Measurements from ENCODE around the gene PRXL2B. TPM values are rescaled to one million over a fixed set of nuclear protein-coding genes. Genes with fewer than 3 reads are reported as not detected.

The PRXL2B gene
- total and polyA plus RNA-seq, 7 donors: 0.97 to 3.9 (median 2.6) TPM

DNA sequence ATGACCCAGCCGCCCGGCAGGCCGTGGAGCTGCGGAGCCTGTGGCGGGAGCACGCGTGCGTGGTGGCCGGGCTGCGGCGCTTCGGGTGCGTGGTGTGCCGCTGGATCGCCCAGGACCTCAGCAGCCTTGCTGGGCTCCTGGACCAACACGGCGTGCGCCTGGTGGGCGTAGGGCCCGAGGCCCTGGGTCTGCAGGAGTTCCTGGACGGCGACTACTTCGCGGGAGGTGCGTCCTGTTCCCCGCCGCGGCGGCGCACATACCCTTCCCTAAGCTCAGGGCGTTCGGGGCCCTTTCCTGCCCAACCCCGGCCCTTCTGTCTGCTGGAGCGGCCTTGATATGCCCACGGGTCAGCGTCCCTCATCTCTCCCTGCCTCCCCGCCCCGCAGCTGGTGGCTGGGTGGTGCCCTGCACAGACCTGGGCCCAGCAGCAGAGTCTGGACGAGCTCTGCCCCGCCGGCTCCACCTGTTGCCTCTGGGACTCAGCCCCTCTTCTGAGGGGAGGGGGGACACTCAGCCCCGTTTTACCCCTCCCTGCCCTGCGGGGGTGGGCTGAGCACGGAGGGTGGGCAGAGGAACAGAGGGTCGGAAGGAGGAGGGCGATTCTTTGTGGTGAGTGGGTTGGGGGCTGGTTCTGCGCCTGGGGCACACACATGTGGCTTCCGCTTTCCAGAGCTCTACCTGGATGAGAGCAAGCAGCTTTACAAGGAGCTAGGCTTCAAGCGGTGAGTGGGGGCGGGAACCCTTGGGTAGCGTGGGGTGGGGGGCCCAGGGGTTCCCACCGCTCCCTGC is 688 bp downstream of the PRXL2B start:
- H3K9me3 ChIP-seq: no peaks in the 10 kb centered on the region
- WGBS, 3 donors: 12 to 17% (median 16%) methylated on average over 31 to 52 of the region's 52 CpGs
- peaks cover 0 to under 1% (median 0%) of the 10 kb centered on the region in 3 donors for H3K27me3 ChIP-seq (ENCODE audit: insufficient read depth in 3 of 3, low read length in 2 of 3)
- no peak for ATAC-seq
- no peak overlapping the region for H3K27ac ChIP-seq
- H3K4me3 ChIP-seq: peak overlapping the region; percentile 87
- intact Hi-C loops (cut with DNase I): loop anchor here in 1 of 2 donors (5.0 kb wide), 1 partner anchor 1315 kb away; the partner anchor contains the start of gene C1orf174
- TF ChIP-seq, protein P1, sequence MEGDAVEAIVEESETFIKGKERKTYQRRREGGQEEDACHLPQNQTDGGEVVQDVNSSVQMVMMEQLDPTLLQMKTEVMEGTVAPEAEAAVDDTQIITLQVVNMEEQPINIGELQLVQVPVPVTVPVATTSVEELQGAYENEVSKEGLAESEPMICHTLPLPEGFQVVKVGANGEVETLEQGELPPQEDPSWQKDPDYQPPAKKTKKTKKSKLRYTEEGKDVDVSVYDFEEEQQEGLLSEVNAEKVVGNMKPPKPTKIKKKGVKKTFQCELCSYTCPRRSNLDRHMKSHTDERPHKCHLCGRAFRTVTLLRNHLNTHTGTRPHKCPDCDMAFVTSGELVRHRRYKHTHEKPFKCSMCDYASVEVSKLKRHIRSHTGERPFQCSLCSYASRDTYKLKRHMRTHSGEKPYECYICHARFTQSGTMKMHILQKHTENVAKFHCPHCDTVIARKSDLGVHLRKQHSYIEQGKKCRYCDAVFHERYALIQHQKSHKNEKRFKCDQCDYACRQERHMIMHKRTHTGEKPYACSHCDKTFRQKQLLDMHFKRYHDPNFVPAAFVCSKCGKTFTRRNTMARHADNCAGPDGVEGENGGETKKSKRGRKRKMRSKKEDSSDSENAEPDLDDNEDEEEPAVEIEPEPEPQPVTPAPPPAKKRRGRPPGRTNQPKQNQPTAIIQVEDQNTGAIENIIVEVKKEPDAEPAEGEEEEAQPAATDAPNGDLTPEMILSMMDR (IDR thresholded peaks at IDR 0.05): no peak
- peak in 1 of 2 donors; percentile 47 for DNase-seq
- no peaks in the 10 kb centered on the region for H3K36me3 ChIP-seq (ENCODE audit: insufficient read depth in 1 of 2, low read depth in 1 of 2)
- peaks cover 3% of the 10 kb centered on the region for H3K4me1 ChIP-seq

DNA sequence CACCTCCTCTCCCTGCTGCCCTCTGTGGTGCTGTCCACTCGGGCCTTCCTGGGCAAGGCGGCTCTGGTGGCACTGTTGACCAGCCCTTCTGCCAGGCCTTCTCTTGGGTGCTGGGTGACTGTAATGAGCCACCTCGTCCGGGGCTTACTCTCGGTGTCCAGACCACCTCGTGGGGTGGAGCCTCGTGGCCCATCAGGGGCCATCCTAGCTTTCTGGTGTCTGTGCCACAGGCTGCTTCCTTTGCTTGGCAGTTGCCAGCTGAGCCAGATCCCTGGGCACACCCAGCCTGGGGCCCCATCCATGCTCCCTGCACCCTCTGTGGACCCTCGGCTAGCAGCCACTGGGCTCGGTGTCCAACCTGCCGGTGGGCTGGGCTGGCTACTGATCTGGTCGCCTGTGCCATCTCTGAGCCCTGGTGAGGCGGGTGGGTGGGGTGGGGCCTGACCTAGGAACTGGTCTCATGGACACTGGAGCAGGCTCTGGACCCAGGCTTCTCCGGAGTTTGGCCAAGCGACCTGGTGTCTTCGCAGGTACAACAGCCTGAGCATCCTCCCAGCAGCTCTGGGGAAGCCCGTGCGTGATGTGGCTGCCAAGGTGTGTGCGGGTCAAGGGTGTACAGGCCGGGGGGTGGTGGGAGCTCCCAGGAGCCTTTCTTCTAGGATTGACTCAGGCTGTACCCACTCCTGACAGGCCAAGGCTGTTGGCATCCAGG is 1.4 kb downstream of the PRXL2B start:
- WGBS, 3 donors: 87 to 91% (median 90%) methylated on average over 19 of the region's 19 CpGs
- H3K27ac ChIP-seq: no peak overlapping the region
- peaks cover 3% of the 10 kb centered on the region for H3K4me1 ChIP-seq
- no peaks in the 10 kb centered on the region for H3K9me3 ChIP-seq
- ATAC-seq (no peak), DNase-seq (peak in 1 of 2 donors; percentile 51)
- TF ChIP-seq, protein P1 (IDR thresholded peaks at IDR 0.05): no peak
- no peaks in the 10 kb centered on the region for H3K36me3 ChIP-seq (ENCODE audit: insufficient read depth in 1 of 2, low read depth in 1 of 2)
- intact Hi-C loops (cut with DNase I): loop anchor here in 1 of 2 donors (5.0 kb wide), 1 partner anchor 1314 kb away; the partner anchor contains the start of gene C1orf174
- peaks cover 0 to 5% (median 3%) of the 10 kb centered on the region in 3 donors for H3K27me3 ChIP-seq (ENCODE audit: insufficient read depth in 3 of 3, low read length in 2 of 3)
- H3K4me3 ChIP-seq: peak overlapping the region; percentile 87

DNA sequence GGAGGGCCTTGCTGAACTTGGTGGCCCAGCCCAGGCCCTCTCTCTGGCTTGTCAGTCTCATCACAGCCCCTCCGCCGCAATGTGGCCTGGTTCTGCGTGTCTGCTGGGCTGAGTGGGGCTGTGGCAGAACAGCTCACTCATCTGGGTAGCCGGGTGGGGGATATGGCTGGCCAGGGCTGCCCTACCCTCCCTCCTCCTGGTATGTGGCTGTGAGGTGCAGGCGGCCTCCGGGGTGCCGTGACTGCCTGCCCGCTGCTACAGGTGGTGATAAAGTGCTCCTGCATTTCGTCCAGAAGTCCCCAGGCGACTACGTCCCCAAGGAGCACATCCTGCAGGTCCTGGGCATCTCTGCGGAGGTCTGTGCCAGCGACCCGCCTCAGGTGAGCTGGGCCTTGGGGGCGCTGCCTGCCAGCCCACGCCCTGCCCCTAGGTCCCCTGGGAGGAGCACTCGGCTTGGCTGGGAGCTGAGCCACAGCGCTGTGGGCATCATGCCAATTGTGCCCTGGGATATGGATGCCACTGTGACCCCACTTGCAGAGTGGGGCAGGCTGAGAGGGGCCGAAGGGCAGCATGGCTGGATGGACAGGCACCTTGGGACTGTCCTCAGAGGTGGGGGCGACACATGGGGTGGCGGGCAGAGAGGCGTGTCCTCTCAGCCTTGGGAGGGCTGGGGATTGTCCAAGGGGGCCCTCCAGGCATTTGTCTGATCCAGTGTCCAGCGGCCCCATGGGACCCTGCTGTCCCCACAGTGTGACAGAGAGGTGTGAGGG is 2.3 kb downstream of the PRXL2B start:
- H3K36me3 ChIP-seq (ENCODE audit: insufficient read depth in 1 of 2, low read depth in 1 of 2): no peaks in the 10 kb centered on the region
- H3K4me1 ChIP-seq: peaks cover 3% of the 10 kb centered on the region
- DNase-seq: peak in 1 of 2 donors; percentile 48
- H3K4me3 ChIP-seq: no peak overlapping the region
- WGBS, 3 donors: 89 to 90% (median 90%) methylated on average over 22 to 23 of the region's 23 CpGs
- no peak overlapping the region for H3K27ac ChIP-seq
- TF ChIP-seq, protein P1 (IDR thresholded peaks at IDR 0.05): no peak
- no peaks in the 10 kb centered on the region for H3K9me3 ChIP-seq
- no peak for ATAC-seq
- peaks cover 0 to 12% (median 3%) of the 10 kb centered on the region in 3 donors for H3K27me3 ChIP-seq (ENCODE audit: insufficient read depth in 3 of 3, low read length in 2 of 3)
- intact Hi-C loops (cut with DNase I): loop anchor here in 1 of 2 donors (5.0 kb wide), 1 partner anchor 1313 kb away; the partner anchor contains the start of gene C1orf174

DNA sequence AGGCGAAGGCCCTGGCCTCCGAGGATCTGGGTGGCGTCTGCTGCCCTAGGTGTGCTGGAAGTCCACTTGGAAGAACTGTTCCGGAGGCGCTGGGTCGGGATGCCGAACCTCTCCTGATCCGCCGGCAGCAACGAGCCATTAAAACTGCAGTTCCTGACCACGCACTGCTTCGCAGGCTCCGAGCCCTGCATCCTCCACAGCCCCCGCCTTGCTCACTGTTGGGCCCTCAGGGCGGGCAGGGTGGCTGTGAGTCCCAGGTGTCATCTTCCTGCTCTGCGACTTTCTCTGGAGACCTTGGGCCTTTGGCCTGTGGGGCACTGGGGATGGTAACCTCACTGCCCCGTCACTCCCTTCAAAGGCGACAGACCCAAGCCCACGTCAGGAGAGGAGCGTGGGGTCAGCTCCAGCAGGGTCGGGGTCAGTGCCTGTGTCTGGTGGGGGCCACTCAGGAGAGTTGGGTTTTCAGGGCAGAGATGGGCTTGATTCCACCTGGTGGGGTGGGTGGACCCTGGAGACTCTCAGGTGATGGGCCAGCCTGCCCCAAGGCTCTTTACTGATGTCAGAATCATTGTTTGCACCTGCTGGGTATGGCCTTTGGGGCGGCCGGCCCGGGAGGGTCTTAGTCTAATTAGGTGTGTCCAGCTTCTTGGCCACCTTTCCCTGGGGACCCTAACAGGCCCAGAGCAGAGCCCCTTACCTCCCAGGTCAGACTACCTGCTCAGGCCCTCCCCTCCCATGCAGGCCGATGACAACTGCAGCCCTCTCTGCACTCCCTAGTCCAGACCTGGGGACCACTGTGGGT is 3.1 kb downstream of the PRXL2B start:
- 89 to 93% (median 91%) methylated on average over 23 to 25 of the region's 25 CpGs for WGBS, 3 donors

More for the DNA sequence above, 3.1 kb downstream of the PRXL2B start:
- Histone ChIP-seq H3K4me3 (no peak overlapping the region), H3K27ac (no peak overlapping the region), H3K27me3 (ENCODE audit: insufficient read depth in 3 of 3, low read length in 2 of 3) (peaks cover 0 to 20% (median 3%) of the 10 kb centered on the region in 3 donors), H3K36me3 (ENCODE audit: insufficient read depth in 1 of 2, low read depth in 1 of 2) (no peaks in the 10 kb centered on the region), H3K4me1 (peaks cover 3% of the 10 kb centered on the region), H3K9me3 (no peaks in the 10 kb centered on the region)
- ATAC-seq (no peak), DNase-seq (peak in 1 of 2 donors; percentile 46)
- TF ChIP-seq, protein P1 (IDR thresholded peaks at IDR 0.05): no peak
- intact Hi-C loops (cut with DNase I): loop anchor here in 1 of 2 donors (5.0 kb wide), 1 partner anchor 1313 kb away; the partner anchor contains the start of gene C1orf174

Data from psoas muscle (tissue), 8 donors.